ENCODE measurements around the gene PODXL2.
A peak's percentile ranks its signal among the peaks of the same experiment; 100 is the strongest.

The PODXL2 gene

DNA sequence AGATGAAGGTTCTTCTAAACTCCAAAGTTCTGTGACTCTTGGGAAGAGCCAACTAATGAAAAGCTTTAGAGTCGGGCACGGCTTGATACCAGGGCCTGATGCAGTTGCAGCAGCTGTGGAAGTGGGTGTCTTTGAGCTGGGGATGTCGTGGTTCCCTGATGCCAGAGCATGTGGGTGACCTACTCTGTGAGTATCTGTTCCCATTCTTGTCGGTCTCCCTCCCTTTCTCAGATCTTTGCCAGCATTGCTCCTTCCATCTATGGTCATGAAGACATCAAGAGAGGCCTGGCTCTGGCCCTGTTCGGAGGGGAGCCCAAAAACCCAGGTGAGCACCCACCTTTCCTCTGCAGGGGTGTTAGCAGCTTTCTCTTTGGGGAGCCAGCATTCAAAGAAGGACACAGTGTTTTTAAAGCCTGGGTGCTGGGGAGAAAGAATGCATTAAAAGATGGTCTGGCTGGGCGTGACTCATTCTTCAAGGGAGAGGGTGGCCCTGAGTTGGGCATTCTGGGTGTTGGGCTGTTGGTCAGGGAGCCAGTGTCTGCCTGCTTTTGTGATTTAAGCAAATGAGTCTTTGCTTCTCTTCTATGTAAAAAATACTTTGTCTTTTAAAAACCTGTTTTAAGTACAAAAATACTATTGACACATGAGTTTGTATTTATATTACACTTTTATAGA is 13.2 kb upstream of the PODXL2 start:
- Mint-ChIP-seq H3K4me3 (no peak overlapping the region), H3K4me1 (no peaks in the 10 kb centered on the region), H3K9me3 (no peaks in the 10 kb centered on the region), H3K27ac (no peak overlapping the region), H3K36me3 (ENCODE audit: low read depth) (peaks cover 89% of the 10 kb centered on the region), H3K27me3 (ENCODE audit: low read depth, poor library complexity) (no peaks in the 10 kb centered on the region)
- no peak for DNase-seq
- TF ChIP-seq, protein P1, sequence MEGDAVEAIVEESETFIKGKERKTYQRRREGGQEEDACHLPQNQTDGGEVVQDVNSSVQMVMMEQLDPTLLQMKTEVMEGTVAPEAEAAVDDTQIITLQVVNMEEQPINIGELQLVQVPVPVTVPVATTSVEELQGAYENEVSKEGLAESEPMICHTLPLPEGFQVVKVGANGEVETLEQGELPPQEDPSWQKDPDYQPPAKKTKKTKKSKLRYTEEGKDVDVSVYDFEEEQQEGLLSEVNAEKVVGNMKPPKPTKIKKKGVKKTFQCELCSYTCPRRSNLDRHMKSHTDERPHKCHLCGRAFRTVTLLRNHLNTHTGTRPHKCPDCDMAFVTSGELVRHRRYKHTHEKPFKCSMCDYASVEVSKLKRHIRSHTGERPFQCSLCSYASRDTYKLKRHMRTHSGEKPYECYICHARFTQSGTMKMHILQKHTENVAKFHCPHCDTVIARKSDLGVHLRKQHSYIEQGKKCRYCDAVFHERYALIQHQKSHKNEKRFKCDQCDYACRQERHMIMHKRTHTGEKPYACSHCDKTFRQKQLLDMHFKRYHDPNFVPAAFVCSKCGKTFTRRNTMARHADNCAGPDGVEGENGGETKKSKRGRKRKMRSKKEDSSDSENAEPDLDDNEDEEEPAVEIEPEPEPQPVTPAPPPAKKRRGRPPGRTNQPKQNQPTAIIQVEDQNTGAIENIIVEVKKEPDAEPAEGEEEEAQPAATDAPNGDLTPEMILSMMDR (IDR thresholded peaks at IDR 0.05), result no peak

DNA sequence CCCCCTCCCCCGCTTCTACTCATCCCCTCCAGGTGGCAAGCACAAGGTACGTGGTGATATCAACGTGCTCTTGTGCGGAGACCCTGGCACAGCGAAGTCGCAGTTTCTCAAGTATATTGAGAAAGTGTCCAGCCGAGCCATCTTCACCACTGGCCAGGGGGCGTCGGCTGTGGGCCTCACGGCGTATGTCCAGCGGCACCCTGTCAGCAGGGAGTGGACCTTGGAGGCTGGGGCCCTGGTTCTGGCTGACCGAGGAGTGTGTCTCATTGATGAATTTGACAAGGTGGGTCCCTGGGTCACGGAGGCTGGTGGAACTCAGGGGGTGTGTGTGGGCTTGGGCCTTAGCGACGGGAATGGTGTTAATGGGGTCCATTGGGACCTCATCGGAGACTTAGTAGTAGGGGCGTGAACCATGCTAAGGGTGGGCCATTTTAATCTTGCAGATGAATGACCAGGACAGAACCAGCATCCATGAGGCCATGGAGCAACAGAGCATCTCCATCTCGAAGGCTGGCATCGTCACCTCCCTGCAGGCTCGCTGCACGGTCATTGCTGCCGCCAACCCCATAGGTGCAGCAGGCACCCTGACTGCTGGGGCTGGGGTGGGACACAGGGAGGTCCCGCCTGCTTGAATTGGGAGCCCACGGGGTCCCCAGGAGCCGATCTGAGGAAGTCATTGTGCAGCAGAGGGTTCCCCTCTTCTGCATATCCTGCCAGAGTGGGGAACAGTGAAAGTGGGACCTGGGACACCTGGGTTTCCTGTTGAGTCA is 12.0 kb upstream of the PODXL2 start:
- no peak for DNase-seq
- TF ChIP-seq, protein P1 (IDR thresholded peaks at IDR 0.05), result no peak
- Mint-ChIP-seq H3K36me3 (ENCODE audit: low read depth) (peaks cover 89% of the 10 kb centered on the region), H3K27me3 (ENCODE audit: low read depth, poor library complexity) (no peaks in the 10 kb centered on the region), H3K9me3 (no peaks in the 10 kb centered on the region), H3K4me1 (no peaks in the 10 kb centered on the region), H3K27ac (no peak overlapping the region), H3K4me3 (no peak overlapping the region)

DNA sequence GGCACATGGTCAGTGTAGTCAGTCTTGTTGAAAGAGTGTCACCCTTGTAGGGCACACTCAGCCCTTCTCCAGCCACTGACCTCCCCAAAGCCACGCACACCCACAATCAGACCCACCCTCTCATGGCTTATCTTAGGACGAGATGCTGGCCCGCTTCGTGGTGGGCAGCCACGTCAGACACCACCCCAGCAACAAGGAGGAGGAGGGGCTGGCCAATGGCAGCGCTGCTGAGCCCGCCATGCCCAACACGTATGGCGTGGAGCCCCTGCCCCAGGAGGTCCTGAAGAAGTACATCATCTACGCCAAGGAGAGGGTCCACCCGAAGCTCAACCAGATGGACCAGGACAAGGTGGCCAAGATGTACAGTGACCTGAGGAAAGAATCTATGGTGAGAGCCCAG is 10.1 kb upstream of the PODXL2 start:
- H3K36me3 Mint-ChIP-seq (ENCODE audit: low read depth), result peaks cover 81% of the 10 kb centered on the region
- H3K27me3 Mint-ChIP-seq (ENCODE audit: low read depth, poor library complexity), result no peaks in the 10 kb centered on the region
- H3K27ac Mint-ChIP-seq, result no peak overlapping the region
- DNase-seq, result no peak
- H3K4me1 Mint-ChIP-seq, result no peaks in the 10 kb centered on the region
- H3K9me3 Mint-ChIP-seq, result no peaks in the 10 kb centered on the region
- TF ChIP-seq, protein P1 (IDR thresholded peaks at IDR 0.05), result no peak
- no peak overlapping the region for H3K4me3 Mint-ChIP-seq

DNA sequence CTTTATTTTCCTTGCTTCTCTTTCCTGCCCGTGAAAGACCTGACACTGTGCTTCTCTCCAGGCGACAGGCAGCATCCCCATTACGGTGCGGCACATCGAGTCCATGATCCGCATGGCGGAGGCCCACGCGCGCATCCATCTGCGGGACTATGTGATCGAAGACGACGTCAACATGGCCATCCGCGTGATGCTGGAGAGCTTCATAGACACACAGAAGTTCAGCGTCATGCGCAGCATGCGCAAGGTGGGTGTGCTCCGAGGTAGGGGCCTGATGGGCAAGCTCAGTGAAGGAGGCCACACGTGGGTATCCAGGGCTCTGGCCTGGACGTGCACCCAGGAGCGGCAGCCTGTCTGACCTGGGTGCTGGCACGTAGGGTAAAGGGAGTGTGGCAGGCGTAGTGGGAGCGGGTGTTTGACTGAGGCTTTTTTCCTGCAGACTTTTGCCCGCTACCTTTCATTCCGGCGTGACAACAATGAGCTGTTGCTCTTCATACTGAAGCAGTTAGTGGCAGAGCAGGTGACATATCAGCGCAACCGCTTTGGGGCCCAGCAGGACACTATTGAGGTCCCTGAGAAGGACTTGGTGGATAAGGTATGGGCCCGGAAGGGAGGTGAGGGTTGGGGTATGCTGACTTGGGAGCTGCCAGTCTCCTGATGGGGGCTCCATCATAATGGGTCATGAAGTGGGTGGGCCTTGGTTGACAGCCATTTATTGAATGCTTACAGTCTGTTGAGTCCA is 8.2 kb upstream of the PODXL2 start:
- TF ChIP-seq, protein P1 (IDR thresholded peaks at IDR 0.05), result no peak
- peaks cover 63% of the 10 kb centered on the region for H3K36me3 Mint-ChIP-seq (ENCODE audit: low read depth)
- peaks cover 6% of the 10 kb centered on the region for H3K27me3 Mint-ChIP-seq (ENCODE audit: low read depth, poor library complexity)
- DNase-seq, result no peak
- H3K4me3 Mint-ChIP-seq, result no peak overlapping the region
- H3K9me3 Mint-ChIP-seq, result no peaks in the 10 kb centered on the region
- H3K4me1 Mint-ChIP-seq, result no peaks in the 10 kb centered on the region
- H3K27ac Mint-ChIP-seq, result peak overlapping the region; percentile 17

DNA sequence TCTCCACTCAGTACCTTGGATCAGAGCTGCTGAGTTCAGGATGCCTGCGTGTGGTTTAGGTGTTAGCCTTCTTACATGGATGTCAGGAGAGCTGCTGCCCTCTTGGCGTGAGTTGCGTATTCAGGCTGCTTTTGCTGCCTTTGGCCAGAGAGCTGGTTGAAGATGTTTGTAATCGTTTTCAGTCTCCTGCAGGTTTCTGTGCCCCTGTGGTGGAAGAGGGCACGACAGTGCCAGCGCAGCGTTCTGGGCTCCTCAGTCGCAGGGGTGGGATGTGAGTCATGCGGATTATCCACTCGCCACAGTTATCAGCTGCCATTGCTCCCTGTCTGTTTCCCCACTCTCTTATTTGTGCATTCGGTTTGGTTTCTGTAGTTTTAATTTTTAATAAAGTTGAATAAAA is 7.0 kb upstream of the PODXL2 start:
- H3K9me3 Mint-ChIP-seq, result no peaks in the 10 kb centered on the region
- TF ChIP-seq, protein P1 (IDR thresholded peaks at IDR 0.05), result no peak
- DNase-seq, result no peak
- no peak overlapping the region for H3K27ac Mint-ChIP-seq
- H3K36me3 Mint-ChIP-seq (ENCODE audit: low read depth), result peaks cover 51% of the 10 kb centered on the region
- no peaks in the 10 kb centered on the region for H3K4me1 Mint-ChIP-seq
- no peak overlapping the region for H3K4me3 Mint-ChIP-seq
- H3K27me3 Mint-ChIP-seq (ENCODE audit: low read depth, poor library complexity), result peaks cover 18% of the 10 kb centered on the region
